GM19239 (cell line): Measurements from ENCODE around the gene SV2C.

ENCODE experiments used
- DNase-seq: peaks from one replicate; pipeline ENCODE4 v3.0.0; 2011; ENCODE audit warnings: low spot score; ENCODE audit not compliant: insufficient read length
- FAIRE-seq: peaks from 2 replicates; lab custom pipeline; 2011; peaks lifted over from hg19 to GRCh38; lab: Jason Lieb, UNC

Gene SV2C

DNA sequence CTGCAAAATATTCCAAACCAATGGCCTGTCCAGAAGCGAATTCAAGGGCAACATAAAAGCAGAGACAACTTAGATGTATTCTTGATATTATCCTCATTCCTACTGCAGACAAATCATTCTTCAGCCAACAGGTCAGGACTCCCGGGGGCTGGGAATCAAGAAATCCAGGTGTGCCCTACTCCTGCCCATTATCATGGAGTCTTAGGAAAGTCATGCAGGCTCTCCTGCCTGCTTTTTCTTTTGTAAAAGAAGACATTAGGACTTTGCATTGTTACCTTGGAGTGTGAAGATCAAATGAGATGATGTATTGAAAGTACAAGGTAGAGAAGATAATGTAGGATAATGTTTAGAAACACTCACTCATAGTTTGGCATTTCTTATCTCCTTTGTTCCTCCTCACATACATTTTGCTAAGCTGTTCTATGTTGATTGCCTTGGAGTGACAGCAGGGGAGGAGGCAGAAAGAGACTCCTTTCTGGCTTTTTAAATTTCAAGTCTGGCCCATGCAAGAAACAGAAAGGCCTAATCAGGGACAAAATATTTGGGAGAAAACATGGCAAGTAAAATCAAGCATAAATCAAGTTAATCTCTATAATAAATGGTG is 113.8 kb downstream of the SV2C start:
- FAIRE-seq: no peak
- no peak for DNase-seq

DNA sequence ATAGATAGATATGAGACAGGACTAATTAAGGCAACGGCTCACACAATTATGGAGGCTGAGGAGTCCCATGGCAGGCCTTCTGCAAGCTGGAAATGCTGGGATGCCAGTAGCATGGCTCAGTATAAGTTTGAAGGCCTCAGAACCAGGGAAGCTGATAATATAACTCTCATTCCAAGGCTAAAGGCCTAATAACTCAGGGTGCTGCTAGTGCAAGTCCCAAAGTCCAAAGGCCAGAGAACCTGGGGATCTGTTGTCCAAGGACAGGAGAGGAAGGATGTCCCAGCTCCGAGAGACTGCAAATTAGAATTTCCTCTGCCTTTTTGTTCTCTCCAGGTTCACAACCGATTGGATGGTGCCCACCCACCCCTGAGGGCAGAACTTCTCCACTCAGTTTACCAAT is 114.5 kb downstream of the SV2C start:
- DNase-seq (no peak), FAIRE-seq (no peak)

DNA sequence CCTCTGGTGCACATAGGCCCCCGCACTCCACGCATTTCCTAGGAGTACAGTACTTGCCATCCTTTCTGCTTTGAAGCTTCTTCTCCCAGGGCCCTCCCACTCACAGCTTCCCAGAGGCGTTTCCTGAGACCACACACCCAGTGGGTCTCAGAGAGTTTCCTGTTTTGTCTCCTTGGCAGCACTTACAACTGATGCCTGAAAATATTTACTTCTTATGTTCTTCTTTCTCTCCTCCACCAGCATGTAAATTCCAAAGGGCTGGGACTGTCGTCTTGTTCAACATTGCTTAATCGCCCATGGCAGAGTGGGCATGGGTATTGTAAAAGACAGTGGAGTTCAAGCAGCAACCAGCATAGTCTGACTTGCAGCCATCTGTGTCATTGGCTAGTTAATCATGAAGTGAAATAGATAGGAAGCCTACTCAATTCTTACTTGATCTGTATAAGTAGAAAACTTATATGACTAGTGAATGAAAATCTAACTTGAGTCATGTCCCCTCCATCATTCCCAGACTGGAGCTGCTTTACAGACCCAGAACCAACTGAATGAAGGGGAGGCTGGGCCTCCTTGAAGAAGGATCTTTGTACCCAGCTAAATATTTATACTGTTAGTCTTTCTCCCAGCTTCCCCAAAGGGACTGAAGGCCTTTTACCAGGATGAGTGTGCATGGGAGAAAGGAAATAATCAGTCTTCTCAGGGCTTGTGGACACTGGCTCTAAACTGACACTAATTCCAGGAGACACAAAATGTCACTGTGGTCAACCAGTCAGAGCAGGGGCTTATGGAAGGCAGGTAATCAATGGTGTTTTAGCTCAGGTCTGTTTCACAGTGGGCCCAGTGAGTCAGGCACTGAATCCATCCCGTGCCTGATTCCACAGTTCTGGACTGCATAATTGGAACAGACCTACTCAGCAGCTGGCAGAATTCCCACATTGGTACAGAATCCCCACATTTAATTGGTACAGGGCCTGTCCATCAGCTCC is 116.4 kb downstream of the SV2C start:
- DNase-seq (no peak), FAIRE-seq (no peak)

DNA sequence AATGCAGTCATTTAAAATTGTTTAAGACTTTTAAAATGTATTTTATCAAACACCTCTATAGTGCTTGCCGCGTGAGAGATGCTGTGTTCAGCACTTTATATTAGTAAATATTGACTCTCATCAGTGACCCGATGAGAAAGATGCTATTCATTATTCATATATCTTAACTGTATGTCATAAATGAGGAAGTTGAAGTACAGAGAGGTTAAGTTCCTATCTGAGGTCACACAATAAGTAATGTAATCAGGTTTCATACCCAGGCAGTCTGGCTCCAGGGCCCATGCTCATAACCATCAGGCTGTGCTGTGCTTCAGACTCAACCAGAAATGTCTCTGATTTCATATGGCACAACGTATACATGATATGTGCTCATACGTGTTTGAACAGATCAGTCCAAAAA is 119.0 kb downstream of the SV2C start:
- DNase-seq (no peak), FAIRE-seq (no peak)

DNA sequence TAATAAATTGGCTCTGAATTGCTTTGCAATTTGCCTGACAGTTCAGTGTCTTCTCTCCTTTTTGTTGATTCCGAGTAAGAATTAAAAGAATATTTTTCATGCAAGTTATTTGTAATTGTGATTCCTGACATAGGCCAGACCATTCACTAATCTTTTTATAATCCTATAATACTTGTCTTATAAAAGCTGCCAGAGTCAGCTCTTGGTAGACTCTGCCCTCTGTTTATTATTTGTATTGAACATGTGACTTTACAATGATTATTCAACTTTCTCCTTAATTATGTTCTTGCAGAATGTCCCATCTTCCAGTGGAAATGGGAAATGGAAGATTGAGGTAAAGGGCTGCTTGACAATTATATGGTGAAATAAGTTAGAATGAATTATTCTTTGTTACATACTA is 121.0 kb downstream of the SV2C start:
- FAIRE-seq (no peak), DNase-seq (no peak)

DNA sequence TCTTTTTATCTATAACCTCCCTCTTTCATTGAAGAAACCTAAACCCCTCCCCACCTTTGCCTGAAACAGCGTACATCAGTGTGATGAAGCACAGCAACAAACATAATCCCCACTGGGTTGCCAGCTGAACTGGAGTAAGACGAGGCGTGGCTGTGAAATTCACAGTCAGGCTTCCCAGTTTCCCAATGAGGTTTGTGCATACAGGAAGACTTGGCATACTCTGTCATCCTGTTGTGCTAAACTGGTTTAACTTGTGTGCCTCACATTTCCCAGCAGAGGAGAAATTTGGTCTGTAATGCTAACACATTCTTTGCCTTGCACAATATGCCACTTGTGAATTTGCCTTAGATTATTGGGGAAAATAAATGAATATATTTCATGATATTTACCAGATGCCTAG is 121.5 kb downstream of the SV2C start:
- no peak for DNase-seq
- FAIRE-seq: no peak

DNA sequence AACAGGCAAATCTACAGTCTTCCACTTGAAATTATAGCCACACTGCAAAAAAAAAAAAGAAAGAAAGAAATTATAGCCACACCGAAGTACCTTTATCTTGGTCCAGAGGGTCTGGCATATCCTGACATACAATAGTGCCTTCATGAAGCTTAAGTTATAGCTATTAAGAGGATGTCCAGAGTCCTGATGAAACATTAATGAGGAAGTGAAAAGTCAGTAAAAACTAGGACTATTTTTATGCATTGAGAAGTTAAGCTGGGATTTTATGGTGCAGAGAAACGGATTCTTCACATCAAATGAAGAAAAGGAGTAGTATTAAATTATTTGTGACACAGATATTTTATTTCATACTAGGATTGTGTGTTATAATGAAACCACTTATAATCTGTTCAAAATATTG is 123.9 kb downstream of the SV2C start:
- DNase-seq (no peak), FAIRE-seq (no peak)

DNA sequence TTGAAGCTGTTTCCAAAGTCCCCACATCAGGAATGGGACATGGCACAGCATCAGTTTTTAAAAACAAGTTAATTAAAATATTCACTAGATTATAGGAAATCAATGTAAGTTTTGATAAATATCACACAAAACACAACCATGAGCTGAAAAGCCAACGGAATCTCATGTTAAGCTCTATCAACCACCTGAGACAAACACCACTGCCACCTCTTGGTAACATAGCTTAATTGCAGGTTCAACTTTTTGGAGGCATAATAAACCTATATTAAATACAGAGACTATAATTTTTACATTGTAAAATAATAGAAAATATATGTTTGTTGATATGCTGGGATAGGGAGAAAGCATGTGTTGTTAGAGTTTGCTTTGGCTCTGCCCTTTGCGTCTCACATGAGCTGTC is 126.1 kb downstream of the SV2C start:
- no peak for DNase-seq
- FAIRE-seq: no peak

DNA sequence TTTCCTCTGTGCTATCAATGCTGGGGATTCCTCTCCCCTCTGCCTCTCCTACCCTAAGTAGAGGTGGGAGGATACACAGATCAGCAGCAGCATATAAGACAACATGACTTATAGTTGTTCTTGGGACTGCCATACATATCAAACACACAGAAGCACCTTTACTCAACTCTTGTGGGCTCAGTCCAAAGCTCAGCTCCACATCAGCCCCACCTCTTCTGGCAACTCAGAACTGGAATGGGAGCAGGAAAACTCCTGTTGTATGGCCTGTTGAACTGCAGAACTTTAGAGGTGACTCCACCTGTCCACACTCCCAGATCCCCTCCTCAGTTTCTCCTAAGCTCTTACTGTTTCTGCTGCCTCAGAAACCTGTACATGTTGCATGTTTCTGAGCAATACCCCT is 127.8 kb downstream of the SV2C start:
- DNase-seq (no peak), FAIRE-seq (no peak)

DNA sequence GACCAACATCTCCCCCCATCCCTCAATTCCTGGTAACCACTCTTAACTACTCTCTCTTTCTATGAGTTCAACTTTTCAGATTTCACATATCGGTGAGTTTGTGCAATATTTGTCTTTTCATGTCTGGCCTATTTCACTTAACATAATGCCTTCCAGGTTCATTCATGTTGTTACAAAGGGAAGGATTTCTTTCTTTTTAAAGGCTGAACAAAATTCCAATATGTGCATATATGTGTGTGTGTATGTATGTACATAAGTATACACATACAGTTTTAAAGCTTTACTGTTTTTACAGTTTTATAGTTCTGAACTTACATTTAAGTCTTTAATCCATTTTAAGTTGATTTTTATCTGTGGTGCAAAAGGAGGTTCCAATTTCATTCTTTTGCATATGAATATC is 130.7 kb downstream of the SV2C start:
- no peak for DNase-seq
- FAIRE-seq: no peak

DNA sequence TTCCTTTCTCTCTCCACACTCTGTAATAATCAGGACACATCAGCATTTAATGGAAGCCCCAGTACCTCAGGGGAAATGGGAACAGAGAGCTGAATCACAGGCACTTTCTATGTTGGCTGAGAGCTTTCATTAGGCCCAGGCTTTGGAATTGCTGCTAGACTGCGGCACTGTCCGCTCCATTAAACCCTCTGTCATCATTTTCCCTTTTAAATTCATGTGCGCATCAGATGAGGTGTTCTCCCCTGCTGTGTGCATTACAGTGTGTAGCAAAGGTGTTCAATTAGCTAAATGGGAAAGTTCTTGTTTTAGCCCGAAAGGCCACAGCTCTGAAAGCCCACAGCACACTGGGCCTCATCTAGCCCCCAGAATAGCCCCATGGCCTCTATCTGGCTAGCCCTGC is 133.6 kb downstream of the SV2C start:
- FAIRE-seq (no peak), DNase-seq (no peak)

DNA sequence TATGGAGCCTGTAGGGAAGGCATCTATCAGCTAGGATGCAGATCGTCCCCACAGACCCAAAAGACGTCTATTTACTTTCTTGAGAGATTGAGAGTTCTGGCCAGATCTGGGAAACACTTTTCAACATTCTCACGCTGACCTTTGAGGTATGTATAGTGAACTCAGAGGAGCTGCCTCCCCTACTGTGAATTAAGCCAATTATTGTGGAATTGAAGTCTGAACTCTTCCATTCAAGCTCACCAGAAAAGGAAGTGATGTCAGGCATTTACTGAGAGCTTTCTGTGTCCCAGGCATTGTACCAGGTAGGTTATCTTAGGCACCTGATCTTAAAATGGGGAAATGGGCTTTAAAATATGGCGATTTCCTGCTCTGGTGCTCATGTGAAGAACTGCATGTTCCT is 136.5 kb downstream of the SV2C start:
- no peak for DNase-seq

DNA sequence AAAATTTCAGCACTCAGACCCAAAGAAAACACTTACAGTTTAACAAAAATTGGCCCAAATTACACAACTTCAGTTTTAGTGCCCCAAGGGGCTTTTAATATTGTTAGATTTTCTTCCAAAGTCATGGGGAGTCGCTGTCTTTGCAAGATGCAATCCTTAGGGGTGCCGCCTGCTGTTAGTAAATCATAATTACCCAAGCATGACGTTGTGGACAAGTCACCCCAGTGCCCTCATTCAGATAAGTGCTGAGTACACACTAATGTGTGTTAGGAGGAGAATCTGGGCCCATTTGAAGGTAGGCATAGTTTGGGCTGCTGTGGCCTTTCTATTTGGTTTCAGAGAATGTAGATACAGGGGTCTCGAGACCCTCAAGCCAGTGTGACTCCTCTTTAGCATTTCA is 138.1 kb downstream of the SV2C start:
- no peak for FAIRE-seq
- no peak for DNase-seq

More for the DNA sequence above, 136.5 kb downstream of the SV2C start:
- no peak for FAIRE-seq

DNA sequence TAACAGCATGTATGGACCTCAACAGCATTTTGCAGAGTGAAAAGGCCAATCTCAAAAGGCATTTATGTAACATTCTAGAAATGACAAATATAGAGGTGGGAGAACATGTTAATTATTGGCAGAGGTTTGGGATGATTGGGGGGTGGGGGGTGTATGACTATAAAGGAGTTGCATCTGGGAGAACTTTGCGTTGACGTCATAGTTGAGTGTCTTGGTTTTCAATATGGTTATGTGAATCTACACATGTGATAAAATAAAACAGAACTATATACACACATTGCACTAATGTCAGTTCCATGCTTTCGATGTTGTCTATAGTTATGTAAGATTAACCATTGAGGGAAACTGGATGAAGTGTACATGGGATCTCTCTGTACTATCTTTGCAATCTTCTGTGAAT is 139.1 kb downstream of the SV2C start:
- FAIRE-seq: no peak
- DNase-seq: no peak

DNA sequence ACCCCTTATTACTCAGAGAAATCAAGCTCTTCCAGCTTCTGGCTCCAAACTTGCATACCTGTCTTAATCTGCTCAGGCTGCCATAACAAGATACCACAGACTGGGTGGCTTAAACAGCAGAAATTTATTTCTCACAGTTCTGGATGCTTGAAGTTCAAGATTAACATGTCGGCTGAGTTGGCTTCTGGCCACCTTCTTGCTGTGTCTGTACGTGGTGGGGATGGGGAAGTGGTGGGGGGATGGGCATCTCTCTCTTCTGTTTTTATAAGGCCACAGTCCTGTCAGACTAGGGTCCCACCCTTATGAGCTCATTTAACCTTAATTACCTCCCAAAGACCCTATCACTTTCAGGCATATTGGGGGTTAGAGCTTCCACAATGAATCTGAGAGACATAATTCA is 140.5 kb downstream of the SV2C start:
- no peak for DNase-seq
- FAIRE-seq: no peak

DNA sequence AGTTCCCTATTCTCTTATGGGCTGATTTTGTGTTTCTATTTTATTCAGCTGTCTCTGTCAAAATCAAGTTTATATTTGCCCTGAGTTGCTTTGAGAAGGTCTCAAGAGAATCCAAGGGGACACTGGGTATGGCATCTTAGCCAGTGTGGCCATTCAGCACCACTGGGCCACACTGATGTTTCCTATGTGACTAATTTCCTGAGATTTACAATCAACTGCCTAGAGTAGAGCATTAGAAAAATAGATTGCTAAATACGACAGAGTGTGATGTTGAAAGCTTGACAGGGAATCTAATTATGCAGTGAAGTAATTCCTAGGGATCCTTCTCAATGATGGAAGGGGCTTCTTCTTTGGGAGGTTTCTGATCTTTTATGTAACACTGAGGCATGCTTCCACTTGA is 141.7 kb downstream of the SV2C start:
- FAIRE-seq: no peak
- no peak for DNase-seq

DNA sequence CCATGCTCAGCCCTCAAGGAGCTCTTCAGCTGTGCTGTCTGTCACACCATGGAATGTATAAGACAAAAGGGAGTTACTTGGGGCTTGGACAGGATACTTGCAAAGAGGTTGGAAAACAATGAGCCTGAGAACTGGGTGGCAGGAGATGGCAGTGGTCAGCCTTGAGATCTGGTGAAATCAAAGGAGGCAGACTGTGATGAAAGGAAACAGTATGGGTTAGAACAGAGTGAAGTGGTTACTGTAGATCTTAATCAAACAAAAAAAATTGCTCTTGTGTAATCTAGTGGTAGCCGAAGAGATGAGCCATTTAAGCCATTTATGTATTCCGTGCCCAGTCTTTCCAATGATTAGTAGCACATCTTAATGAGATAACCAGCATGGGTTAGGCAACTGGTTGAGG is 142.2 kb downstream of the SV2C start:
- DNase-seq (no peak), FAIRE-seq (no peak)

DNA sequence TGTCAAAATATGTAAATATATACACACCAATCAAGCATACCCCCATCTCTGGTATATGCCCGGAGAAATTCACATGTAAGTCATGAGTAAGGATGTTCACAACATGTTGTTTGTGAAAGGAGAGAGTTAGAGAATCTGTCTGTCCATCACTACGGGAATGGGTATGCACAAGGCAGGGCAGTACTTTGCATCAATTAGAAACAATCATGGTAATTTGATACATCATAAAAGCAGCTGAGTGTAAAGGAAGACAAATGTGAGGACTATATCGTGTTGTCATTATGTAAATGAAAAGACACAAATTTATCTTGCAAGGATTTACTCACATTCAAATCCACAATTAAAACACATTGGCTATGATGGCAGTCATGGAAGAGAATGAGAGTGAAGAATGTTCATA is 146.7 kb downstream of the SV2C start:
- no peak for DNase-seq
- FAIRE-seq: no peak

DNA sequence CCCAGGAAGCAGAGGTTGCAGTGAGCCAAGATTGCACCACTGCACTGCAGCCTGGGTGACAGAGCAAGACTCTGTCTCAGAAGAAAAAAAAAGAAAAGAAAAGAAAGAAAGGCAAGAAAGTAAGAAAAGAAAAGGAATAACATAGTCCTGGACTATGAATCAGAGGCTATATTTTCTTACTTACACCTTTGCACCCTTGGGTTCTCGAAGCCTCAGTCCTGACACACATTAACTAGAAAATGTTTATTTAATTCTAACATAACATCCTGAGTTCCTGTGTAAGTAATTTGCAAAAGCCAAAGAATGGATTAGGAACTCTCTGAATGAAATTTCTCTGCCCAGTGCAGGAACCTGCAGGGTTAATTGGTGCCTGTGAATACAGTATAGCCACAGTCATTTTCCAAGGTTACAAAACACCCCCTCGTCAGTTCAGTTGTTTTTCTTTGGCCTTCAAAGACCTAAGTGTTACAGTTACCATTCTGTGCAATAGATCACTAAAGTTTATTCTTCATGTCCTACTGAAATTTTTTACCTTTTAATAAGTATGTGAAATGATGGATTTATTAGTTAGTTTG is 147.6 kb downstream of the SV2C start:
- no peak for FAIRE-seq
- no peak for DNase-seq

DNA sequence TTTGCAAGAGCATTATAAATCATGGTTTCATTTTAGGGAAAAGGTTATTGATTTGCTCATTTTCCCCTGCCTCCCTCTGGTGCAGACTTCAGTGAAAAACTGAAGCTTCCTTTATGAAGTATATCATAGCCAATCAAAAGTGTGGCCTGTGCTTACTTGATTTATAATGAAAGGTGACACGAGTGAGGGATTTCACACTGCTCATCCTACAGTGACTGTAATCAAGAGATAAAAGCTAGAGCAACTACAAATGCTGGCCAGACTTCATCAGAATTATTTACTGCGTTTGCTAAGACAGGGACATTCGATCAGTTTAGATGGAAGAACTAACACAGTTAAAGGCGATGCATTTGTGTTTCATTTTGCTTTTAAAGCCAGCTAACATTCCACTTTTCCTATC is 151.5 kb downstream of the SV2C start:
- DNase-seq (no peak), FAIRE-seq (no peak)

DNA sequence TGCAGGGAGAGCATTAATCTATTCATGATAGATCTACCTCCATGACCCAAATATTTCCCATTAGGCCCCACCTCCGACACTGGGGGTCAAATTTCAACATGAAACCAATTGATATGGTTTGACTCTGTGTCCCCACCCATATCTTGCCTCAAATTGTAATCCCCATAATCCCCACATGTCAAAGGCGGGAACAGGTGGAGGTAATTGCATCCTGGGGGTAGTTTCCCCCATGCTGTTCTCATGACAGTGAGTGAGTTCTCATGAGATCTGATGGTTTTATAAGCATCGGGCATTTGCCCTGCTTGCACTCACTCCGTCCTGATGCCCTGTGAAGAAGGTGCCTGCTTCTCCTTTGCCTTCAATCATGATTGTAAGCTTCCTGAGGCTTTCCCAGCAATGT is 153.5 kb downstream of the SV2C start:
- no peak for DNase-seq
- FAIRE-seq: no peak
